ENCODE measurements around the gene PUS10. TPM values are rescaled to one million over a fixed set of nuclear protein-coding genes. Genes with fewer than 3 reads are reported as not detected.

Gene PUS10
- total and polyA plus RNA-seq, 2 experiments from 2014 or later, result 2.2 to 2.5 TPM

Small RNA genes within 50 kb of the gene (small RNA-seq; reads per million reads assigned to genes)
- not detected for gene RNA5SP95 (ENCODE audit: low replicate concordance)
- gene RNU4-51P (ENCODE audit: low replicate concordance), result not detected

Other genes starting within 250 kb of the PUS10 start
- gene REL, start 136.7 kb downstream of the PUS10 start, total RNA-seq (2014; rRNA removed; shearing (Covaris generic)), result 6.1 and 8.0 TPM in 2 replicates
- 3.3 and 4.1 TPM in 2 replicates for gene REL, start 136.7 kb downstream of the PUS10 start, polyA plus RNA-seq (2016; fragmentation: Nextera tagmentation; extraction: Ambion mirVana)
- 29.2 and 35.1 TPM in 2 replicates for gene PEX13, start 535 bp downstream of the PUS10 start, total RNA-seq (2014; rRNA removed; shearing (Covaris generic))
- 15.8 and 16.9 TPM in 2 replicates for gene PEX13, start 535 bp downstream of the PUS10 start, polyA plus RNA-seq (2016; fragmentation: Nextera tagmentation; extraction: Ambion mirVana)
- 10.8 TPM in 2 replicates for gene SANBR, start 47.6 kb upstream of the PUS10 start, total RNA-seq (2014; rRNA removed; shearing (Covaris generic))
- gene SANBR, start 47.6 kb upstream of the PUS10 start, polyA plus RNA-seq (2016; fragmentation: Nextera tagmentation; extraction: Ambion mirVana), result 5.0 and 8.4 TPM in 2 replicates
- 4.3 and 5.7 TPM in 2 replicates for gene C2orf74, start 143.9 kb upstream of the PUS10 start, total RNA-seq (2014; rRNA removed; shearing (Covaris generic))
- gene C2orf74, start 143.9 kb upstream of the PUS10 start, polyA plus RNA-seq (2016; fragmentation: Nextera tagmentation; extraction: Ambion mirVana), result 18.2 and 21.5 TPM in 2 replicates